Testis (tissue), 3 donors: Measurements from ENCODE around the gene SRRD. TPM values are rescaled to one million over a fixed set of nuclear protein-coding genes. Genes with fewer than 3 reads are reported as not detected.

ENCODE experiments used
- DNase-seq: peaks from one replicate; pipeline ENCODE4 v3.0.0-alpha.2; 2019
- H3K27ac ChIP-seq, 2 donors: fragments of 200-600 bp; sonication (generic); one replicate each; pipeline ENCODE4 v1.5.1; 2019
- H3K27me3 ChIP-seq: fragments of 200-600 bp; sonication (generic); one replicate; pipeline ENCODE4 v1.5.1; 2019
- H3K36me3 ChIP-seq: fragments of 200-600 bp; sonication (generic); one replicate; pipeline ENCODE4 v1.5.1; 2017; ENCODE audit warnings: low read depth; ENCODE audit errors: missing control alignments
- H3K4me1 ChIP-seq: fragments of 200-600 bp; sonication (generic); one replicate; pipeline ENCODE4 v1.5.1; 2019
- H3K4me3 ChIP-seq, 2 donors: fragments of 200-600 bp; sonication (generic); one replicate each; pipeline ENCODE4 v1.5.1; 2017 to 2019
- H3K9me3 ChIP-seq: fragments of 200-600 bp; sonication (generic); one replicate; pipeline ENCODE4 v1.5.1; 2017
- POLR2A ChIP-seq: fragments of 450-650 bp; IDR thresholded peaks from one replicate; pipeline ENCODE4 v1.6.1; 2017; ENCODE audit warnings: antibody characterized with exemption, mild to moderate bottlenecking, moderate library complexity
- WGBS, 2 donors: methylation state at CpG; one replicate each; pipeline ENCODE4 v1.1.5; 2018; 5-methylcytosine and 5-hydroxymethylcytosine counted together
- intact Hi-C: fragments of 100-400 bp; cut with DNase I; formaldehyde crosslinking; loops from one replicate; pipeline ENCODE4 v1.15.1; 2023; ENCODE audit warnings: low total_unique reads
- polyA plus RNA-seq: library from polyadenylated mRNA; stranded (reverse); fragments of 350-450 nt; fragmentation: Illumina TruSeq; extraction: RNeasy Lipid Tissue Mini Kit (QIAGEN cat#74804); gene quantifications from one replicate; pipeline ENCODE4 v1.2.3, GENCODE V29; 2014; ENCODE audit warnings: low read depth, low replicate concordance; ENCODE audit not compliant: insufficient read depth
- total RNA-seq, 2 donors: library from RNA; depleted of rRNA; stranded (reverse); fragments of >200 nt; gene quantifications; one replicate each; pipeline ENCODE4 v1.2.3, GENCODE V29; 2016
- TF ChIP-seq, protein P1 (sequence below), 3 experiments: fragments of 450-650 bp in 2 of 3; fragments of 200-600 bp in 1 of 3; sonication (generic) in 1 of 3; IDR thresholded peaks; one replicate each; pipeline ENCODE4 v1.5.1; 2016 to 2019; ENCODE audit warnings: antibody characterized with exemption in 3 of 3, mild to moderate bottlenecking in 2 of 3, moderate library complexity in 1 of 3

Gene SRRD
- total and polyA plus RNA-seq, 3 donors from 2014 or later: 22.7 to 37.9 (median 27.2) TPM

DNA sequence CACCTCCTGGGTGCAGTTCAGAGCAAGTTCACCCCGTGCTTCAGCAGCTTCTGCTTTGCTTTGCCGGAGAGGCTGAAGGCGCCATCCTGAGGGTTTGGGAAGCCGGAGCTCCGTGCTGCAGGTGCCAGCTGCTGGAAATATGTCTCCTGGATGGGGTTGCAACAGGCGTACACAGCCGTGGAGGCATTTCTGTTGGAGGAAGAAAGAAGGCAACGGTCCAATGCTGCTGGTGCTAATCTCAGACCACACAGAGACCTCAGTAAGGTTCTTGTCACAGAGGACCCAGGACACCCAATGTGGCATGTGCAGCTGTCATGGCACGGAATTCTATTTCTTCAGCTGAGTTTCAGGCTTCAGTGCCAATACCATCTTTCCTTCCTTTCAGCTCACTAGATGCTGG lies 30.5 kb upstream of the SRRD start:
- TF ChIP-seq, protein P1, sequence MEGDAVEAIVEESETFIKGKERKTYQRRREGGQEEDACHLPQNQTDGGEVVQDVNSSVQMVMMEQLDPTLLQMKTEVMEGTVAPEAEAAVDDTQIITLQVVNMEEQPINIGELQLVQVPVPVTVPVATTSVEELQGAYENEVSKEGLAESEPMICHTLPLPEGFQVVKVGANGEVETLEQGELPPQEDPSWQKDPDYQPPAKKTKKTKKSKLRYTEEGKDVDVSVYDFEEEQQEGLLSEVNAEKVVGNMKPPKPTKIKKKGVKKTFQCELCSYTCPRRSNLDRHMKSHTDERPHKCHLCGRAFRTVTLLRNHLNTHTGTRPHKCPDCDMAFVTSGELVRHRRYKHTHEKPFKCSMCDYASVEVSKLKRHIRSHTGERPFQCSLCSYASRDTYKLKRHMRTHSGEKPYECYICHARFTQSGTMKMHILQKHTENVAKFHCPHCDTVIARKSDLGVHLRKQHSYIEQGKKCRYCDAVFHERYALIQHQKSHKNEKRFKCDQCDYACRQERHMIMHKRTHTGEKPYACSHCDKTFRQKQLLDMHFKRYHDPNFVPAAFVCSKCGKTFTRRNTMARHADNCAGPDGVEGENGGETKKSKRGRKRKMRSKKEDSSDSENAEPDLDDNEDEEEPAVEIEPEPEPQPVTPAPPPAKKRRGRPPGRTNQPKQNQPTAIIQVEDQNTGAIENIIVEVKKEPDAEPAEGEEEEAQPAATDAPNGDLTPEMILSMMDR (IDR thresholded peaks at IDR 0.05): no peak
- 92 to 95% methylated on average over 9 of the region's 9 CpGs for WGBS, 2 donors
- intact Hi-C loops: no loop called here
- no peaks in the 10 kb centered on the region for H3K9me3 ChIP-seq
- no peaks in the 10 kb centered on the region for H3K4me1 ChIP-seq
- H3K36me3 ChIP-seq: no peaks in the 10 kb centered on the region
- H3K4me3 ChIP-seq: no peak overlapping the region
- no peaks in the 10 kb centered on the region for H3K27me3 ChIP-seq
- H3K27ac ChIP-seq: no peak overlapping the region
- no peak for DNase-seq

DNA sequence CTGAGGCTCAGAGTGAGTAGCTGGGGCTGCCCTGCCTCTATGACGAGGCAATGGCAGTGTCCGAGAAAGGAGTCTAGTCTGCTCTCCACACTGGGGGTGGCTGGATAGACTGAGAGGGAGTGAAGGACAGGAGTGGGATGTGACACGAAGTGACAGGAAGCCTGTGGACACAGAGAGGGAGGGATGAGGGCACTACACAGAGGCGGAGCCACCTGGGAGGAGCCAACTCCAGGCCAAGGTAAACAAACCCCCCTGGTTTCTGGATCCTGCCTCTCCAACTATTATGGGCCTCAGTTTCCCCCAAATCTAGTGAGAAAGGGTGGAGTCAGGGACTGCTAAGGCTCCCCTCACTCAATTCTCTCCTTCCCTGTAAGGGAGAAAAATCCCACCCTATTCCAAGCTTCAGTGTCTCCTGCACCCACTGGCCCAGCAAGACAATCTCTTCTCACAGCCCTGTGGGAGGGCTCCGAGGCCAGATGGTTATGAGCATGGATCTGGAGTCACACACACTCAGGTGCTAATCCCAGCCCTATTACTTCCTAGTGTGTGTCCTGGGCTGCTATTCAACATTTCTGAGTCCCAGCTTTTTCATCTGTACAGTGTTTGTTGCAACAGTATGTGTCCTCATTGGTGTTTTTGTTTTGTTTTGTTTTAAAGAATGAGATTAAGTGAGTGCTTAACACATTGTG lies 29.7 kb upstream of the SRRD start:
- intact Hi-C loops: no loop called here
- no peaks in the 10 kb centered on the region for H3K9me3 ChIP-seq
- no peaks in the 10 kb centered on the region for H3K4me1 ChIP-seq
- no peak for TF ChIP-seq POLR2A
- TF ChIP-seq, protein P1 (IDR thresholded peaks at IDR 0.05): no peak
- 83 to 88% methylated on average over 5 of the region's 5 CpGs for WGBS, 2 donors
- no peaks in the 10 kb centered on the region for H3K36me3 ChIP-seq
- no peaks in the 10 kb centered on the region for H3K27me3 ChIP-seq
- no peak overlapping the region for H3K27ac ChIP-seq
- no peak overlapping the region for H3K4me3 ChIP-seq
- no peak for DNase-seq

DNA sequence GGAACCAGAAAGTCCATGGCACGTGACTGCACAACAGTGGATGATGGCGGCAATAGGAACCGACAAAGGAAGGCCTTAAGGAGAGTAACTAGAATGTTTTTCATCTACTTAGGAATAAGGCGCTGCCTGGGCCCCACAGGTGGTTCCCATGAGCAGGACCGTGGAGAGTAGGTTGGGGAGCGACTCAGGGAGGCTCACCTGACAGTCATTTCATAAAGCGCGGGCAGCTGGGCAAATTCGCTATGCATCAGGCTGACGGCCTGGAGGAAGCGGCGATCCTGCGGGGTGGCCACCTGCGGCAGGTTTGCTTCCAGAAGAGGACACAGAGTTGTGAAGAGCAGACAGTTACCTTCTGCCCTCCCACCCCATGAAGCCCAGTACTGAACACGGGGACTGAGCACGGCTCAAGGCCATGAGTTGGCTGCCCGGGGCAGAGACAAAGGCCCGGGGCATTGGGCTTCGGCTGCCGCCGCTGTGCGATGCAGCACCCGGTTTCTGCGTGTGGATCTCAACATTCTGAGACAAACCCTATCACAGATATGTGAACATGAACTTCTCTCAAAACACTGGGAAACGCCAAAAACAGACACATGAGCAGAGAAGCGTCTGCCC lies 25.9 kb upstream of the SRRD start:
- Histone ChIP-seq H3K27ac (no peak overlapping the region), H3K4me1 (peaks cover 11% of the 10 kb centered on the region), H3K4me3 (no peak overlapping the region), H3K36me3 (no peaks in the 10 kb centered on the region), H3K27me3 (no peaks in the 10 kb centered on the region), H3K9me3 (no peaks in the 10 kb centered on the region)
- intact Hi-C loops: no loop called here
- WGBS, 2 donors: 94 to 98% methylated on average over 16 to 26 of the region's 26 CpGs
- TF ChIP-seq, protein P1 (IDR thresholded peaks at IDR 0.05): no peak
- no peak for TF ChIP-seq POLR2A
- DNase-seq: no peak

DNA sequence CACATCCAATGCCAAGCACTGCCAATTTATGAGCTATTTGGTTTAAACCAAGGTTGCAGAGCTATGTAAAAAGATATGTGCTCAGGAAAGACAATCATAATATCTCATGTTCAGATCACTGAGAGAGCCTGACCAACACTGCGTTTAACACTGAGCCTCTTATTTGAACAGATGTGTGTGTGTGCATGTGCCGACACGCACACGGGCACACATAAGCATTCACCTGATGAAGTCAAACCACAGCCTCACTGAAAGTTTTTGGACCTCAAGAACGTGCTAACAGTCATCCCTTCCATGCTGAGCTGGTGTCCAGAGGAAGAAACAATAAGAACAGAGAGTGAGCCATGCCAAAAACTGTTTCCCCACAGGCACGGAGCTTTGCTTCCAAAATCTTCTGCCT lies 23.5 kb upstream of the SRRD start:
- no peaks in the 10 kb centered on the region for H3K9me3 ChIP-seq
- H3K27me3 ChIP-seq: no peaks in the 10 kb centered on the region
- H3K27ac ChIP-seq: no peak overlapping the region
- H3K4me1 ChIP-seq: peaks cover 23% of the 10 kb centered on the region
- H3K36me3 ChIP-seq: no peaks in the 10 kb centered on the region
- 79 to 81% methylated on average over 6 of the region's 6 CpGs for WGBS, 2 donors
- TF ChIP-seq, protein P1 (IDR thresholded peaks at IDR 0.05): no peak
- no peak for TF ChIP-seq POLR2A
- DNase-seq: no peak
- H3K4me3 ChIP-seq: no peak overlapping the region
- intact Hi-C loops: no loop called here
